Vagina (tissue), 2 donors: ENCODE data around the gene RCE1.

Experiments used
- CTCF ChIP-seq, 3 experiments: fragments of 450-650 bp in 2 of 3; fragments of 200-600 bp in 1 of 3; sonication (generic) in 1 of 3; IDR thresholded peaks; one replicate each; pipeline ENCODE4 v1.5.1; 2017 to 2019; ENCODE audit warnings: antibody characterized with exemption in 3 of 3, mild to moderate bottlenecking in 2 of 3, moderate library complexity in 2 of 3
- POLR2A ChIP-seq, 2 donors: fragments of 450-650 bp; IDR thresholded peaks; one replicate each; pipeline ENCODE4 v1.6.1; 2017; ENCODE audit warnings: antibody characterized with exemption in 2 of 2, mild to moderate bottlenecking in 2 of 2, moderate library complexity in 2 of 2

GRCh38 chr11:66891851-66892660 lies 48.8 kb downstream of the RCE1 start:
- TF ChIP-seq POLR2A (IDR thresholded peaks at IDR 0.05) (no peak), CTCF (IDR thresholded peaks at IDR 0.05) (no peak)
